ENCODE measurements around the gene MINDY4B. TPM values are rescaled to one million over a fixed set of nuclear protein-coding genes. Genes with fewer than 3 reads are reported as not detected.

Gene MINDY4B
- total RNA-seq, 1 donor from 2014 or later: not detected

GRCh38 chr3:150902988-150903387, 2.3 kb downstream of the MINDY4B start:
- no peaks in the 10 kb centered on the region for H3K9me3 Mint-ChIP-seq (ENCODE audit: unreplicated experiment)
- TF ChIP-seq, protein P1, sequence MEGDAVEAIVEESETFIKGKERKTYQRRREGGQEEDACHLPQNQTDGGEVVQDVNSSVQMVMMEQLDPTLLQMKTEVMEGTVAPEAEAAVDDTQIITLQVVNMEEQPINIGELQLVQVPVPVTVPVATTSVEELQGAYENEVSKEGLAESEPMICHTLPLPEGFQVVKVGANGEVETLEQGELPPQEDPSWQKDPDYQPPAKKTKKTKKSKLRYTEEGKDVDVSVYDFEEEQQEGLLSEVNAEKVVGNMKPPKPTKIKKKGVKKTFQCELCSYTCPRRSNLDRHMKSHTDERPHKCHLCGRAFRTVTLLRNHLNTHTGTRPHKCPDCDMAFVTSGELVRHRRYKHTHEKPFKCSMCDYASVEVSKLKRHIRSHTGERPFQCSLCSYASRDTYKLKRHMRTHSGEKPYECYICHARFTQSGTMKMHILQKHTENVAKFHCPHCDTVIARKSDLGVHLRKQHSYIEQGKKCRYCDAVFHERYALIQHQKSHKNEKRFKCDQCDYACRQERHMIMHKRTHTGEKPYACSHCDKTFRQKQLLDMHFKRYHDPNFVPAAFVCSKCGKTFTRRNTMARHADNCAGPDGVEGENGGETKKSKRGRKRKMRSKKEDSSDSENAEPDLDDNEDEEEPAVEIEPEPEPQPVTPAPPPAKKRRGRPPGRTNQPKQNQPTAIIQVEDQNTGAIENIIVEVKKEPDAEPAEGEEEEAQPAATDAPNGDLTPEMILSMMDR (IDR thresholded peaks at IDR 0.05; ENCODE audit: partially characterized antibody, unreplicated experiment): no peak
- H3K4me3 Mint-ChIP-seq (ENCODE audit: unreplicated experiment): no peak overlapping the region
- no peaks in the 10 kb centered on the region for H3K4me1 Mint-ChIP-seq (ENCODE audit: low read depth, unreplicated experiment)
- H3K27ac Mint-ChIP-seq (ENCODE audit: unreplicated experiment): no peak overlapping the region
- DNase-seq: no peak
- H3K36me3 Mint-ChIP-seq (ENCODE audit: unreplicated experiment): no peaks in the 10 kb centered on the region
- H3K27me3 Mint-ChIP-seq (ENCODE audit: unreplicated experiment): no peaks in the 10 kb centered on the region

DNA sequence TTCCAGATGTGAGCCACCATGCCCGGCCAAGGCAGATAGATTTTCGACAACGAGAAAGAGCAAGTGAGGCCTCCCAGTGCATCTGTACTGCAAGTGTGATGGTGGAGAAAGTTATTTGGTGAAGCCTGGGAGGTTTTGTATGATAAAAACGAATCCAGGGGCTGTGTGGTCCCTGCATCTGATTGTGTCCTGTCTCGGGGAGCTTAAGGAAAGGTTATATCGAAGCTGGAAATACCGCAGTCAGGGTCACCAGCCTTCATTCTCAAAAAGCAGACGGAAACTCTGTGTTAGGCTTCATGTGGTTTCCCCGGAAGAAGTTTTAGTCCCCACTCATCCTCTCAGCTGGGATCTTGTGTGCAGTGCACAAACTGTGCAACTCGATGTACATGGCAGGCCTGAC, 3.4 kb downstream of the MINDY4B start:
- TF ChIP-seq, protein P1 (IDR thresholded peaks at IDR 0.05; ENCODE audit: partially characterized antibody, unreplicated experiment): no peak
- Mint-ChIP-seq H3K36me3 (ENCODE audit: unreplicated experiment) (no peaks in the 10 kb centered on the region), H3K9me3 (ENCODE audit: unreplicated experiment) (no peaks in the 10 kb centered on the region), H3K27me3 (ENCODE audit: unreplicated experiment) (no peaks in the 10 kb centered on the region), H3K4me1 (ENCODE audit: low read depth, unreplicated experiment) (no peaks in the 10 kb centered on the region), H3K27ac (ENCODE audit: unreplicated experiment) (no peak overlapping the region), H3K4me3 (ENCODE audit: unreplicated experiment) (no peak overlapping the region)
- no peak for DNase-seq

DNA sequence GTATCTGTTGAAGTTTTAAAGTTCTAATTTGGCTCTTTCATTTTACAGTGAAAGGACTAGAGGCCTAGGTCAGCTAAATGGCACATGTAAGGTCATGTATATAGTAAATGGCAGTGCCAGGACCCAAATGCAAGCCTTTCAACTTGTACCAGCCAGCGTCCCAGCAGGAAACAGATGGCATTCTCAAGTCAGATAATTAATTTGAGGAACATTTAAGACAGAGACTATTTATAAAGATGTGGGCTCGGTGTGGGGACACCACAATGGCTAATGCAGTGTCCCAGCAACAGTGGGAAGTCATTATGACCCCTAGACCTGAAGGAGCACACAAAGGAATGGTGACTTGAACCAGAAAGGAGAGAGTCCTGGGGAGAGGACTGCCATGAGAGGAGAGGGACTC, 6.1 kb downstream of the MINDY4B start:
- no peaks in the 10 kb centered on the region for H3K4me1 Mint-ChIP-seq (ENCODE audit: low read depth, unreplicated experiment)
- H3K36me3 Mint-ChIP-seq (ENCODE audit: unreplicated experiment): no peaks in the 10 kb centered on the region
- H3K9me3 Mint-ChIP-seq (ENCODE audit: unreplicated experiment): no peaks in the 10 kb centered on the region
- TF ChIP-seq, protein P1 (IDR thresholded peaks at IDR 0.05; ENCODE audit: partially characterized antibody, unreplicated experiment): no peak
- no peak for DNase-seq
- H3K27ac Mint-ChIP-seq (ENCODE audit: unreplicated experiment): no peak overlapping the region
- no peaks in the 10 kb centered on the region for H3K27me3 Mint-ChIP-seq (ENCODE audit: unreplicated experiment)
- no peak overlapping the region for H3K4me3 Mint-ChIP-seq (ENCODE audit: unreplicated experiment)

DNA sequence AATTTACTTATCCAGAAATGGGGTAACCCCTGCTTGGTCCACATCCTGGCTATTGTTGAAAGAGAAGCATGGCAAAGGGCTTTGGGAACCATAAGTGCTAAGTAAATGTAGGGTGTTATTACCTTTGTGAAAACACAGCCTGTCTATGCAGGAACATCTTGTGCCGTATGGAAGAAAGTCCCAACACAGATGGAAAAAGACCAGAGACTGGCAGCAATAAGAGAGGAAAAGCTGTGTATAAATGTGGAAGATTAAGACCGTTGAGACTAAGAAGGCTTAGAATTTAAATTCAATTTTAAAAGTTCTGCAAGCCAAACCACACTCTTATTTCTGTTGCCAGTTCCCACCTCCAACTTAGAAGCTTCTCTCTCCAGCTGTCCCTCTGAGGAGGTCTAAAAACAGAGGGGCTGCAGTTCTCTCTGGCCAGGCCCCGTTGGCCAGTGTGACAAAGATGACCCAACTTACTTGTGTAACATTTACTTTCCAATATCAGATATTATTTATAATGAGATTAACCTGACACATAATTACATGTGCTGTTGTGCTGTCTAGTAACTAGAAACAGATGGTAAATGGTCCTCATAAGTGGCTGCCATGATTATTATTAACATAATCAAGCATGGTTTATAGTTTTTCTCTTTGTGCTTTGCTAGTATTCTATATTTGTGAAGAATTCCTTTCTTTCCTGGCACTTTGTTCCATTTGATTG, 7.0 kb downstream of the MINDY4B start:
- Mint-ChIP-seq H3K27ac (ENCODE audit: unreplicated experiment) (no peak overlapping the region), H3K4me3 (ENCODE audit: unreplicated experiment) (no peak overlapping the region), H3K36me3 (ENCODE audit: unreplicated experiment) (no peaks in the 10 kb centered on the region), H3K4me1 (ENCODE audit: low read depth, unreplicated experiment) (no peaks in the 10 kb centered on the region), H3K27me3 (ENCODE audit: unreplicated experiment) (no peaks in the 10 kb centered on the region), H3K9me3 (ENCODE audit: unreplicated experiment) (no peaks in the 10 kb centered on the region)
- TF ChIP-seq, protein P1 (IDR thresholded peaks at IDR 0.05; ENCODE audit: partially characterized antibody, unreplicated experiment): no peak
- no peak for DNase-seq

GRCh38 chr3:150897592-150897991, 7.6 kb downstream of the MINDY4B start:
- no peak overlapping the region for H3K27ac Mint-ChIP-seq (ENCODE audit: unreplicated experiment)
- H3K9me3 Mint-ChIP-seq (ENCODE audit: unreplicated experiment): no peaks in the 10 kb centered on the region
- no peaks in the 10 kb centered on the region for H3K27me3 Mint-ChIP-seq (ENCODE audit: unreplicated experiment)
- TF ChIP-seq, protein P1 (IDR thresholded peaks at IDR 0.05; ENCODE audit: partially characterized antibody, unreplicated experiment): no peak
- no peaks in the 10 kb centered on the region for H3K36me3 Mint-ChIP-seq (ENCODE audit: unreplicated experiment)
- no peak for DNase-seq
- no peaks in the 10 kb centered on the region for H3K4me1 Mint-ChIP-seq (ENCODE audit: low read depth, unreplicated experiment)
- H3K4me3 Mint-ChIP-seq (ENCODE audit: unreplicated experiment): no peak overlapping the region
